Gastroesophageal sphincter (tissue), 3 donors: ENCODE measurements around the gene YIPF2.

Experiments used
- EP300 ChIP-seq: sonication (generic); formaldehyde crosslinking; IDR thresholded peaks from one replicate; pipeline ENCODE4 v1.6.1; 2017; ENCODE audit warnings: antibody characterized with exemption, mild to moderate bottlenecking
- POLR2AphosphoS5 ChIP-seq: sonication (generic); formaldehyde crosslinking; IDR thresholded peaks from one replicate; pipeline ENCODE4 v1.6.1; 2017; ENCODE audit warnings: antibody characterized with exemption
- TF ChIP-seq, protein P1 (sequence below), 4 experiments: fragments of 200-600 bp in 2 of 4; fragments of 450-650 bp in 2 of 4; sonication (generic) in 1 of 4; IDR thresholded peaks; one replicate each; pipeline ENCODE4 v1.5.1; 2017 to 2019; ENCODE audit warnings: antibody characterized with exemption in 4 of 4, mild to moderate bottlenecking in 2 of 4, moderate library complexity in 2 of 4

DNA sequence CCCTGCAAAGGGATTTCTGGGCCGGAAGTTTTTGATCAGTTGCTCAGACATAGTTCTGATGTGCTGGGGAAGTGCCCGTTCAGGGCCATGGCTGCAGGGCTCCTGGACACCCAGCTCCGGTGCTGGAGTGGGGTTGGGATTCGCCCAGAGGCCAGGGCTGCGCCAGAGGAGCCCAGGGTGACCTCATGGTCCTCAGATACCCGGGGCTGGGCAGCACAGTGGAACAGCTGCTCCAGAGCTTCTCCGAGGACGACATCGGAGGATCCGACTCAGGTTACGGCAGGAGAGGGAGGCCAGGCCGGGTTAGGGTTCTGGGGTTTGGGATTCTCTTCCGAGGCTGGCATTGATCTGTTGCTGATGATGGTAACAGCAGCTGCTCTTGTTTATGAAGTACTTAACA lies 36.2 kb downstream of the YIPF2 start:
- TF ChIP-seq, protein P1, sequence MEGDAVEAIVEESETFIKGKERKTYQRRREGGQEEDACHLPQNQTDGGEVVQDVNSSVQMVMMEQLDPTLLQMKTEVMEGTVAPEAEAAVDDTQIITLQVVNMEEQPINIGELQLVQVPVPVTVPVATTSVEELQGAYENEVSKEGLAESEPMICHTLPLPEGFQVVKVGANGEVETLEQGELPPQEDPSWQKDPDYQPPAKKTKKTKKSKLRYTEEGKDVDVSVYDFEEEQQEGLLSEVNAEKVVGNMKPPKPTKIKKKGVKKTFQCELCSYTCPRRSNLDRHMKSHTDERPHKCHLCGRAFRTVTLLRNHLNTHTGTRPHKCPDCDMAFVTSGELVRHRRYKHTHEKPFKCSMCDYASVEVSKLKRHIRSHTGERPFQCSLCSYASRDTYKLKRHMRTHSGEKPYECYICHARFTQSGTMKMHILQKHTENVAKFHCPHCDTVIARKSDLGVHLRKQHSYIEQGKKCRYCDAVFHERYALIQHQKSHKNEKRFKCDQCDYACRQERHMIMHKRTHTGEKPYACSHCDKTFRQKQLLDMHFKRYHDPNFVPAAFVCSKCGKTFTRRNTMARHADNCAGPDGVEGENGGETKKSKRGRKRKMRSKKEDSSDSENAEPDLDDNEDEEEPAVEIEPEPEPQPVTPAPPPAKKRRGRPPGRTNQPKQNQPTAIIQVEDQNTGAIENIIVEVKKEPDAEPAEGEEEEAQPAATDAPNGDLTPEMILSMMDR (IDR thresholded peaks at IDR 0.05), result no peak
- TF ChIP-seq EP300, result no peak
- TF ChIP-seq POLR2AphosphoS5, result no peak
